Measurements from ENCODE around the gene SIGLEC9.

SIGLEC9 gene

DNA sequence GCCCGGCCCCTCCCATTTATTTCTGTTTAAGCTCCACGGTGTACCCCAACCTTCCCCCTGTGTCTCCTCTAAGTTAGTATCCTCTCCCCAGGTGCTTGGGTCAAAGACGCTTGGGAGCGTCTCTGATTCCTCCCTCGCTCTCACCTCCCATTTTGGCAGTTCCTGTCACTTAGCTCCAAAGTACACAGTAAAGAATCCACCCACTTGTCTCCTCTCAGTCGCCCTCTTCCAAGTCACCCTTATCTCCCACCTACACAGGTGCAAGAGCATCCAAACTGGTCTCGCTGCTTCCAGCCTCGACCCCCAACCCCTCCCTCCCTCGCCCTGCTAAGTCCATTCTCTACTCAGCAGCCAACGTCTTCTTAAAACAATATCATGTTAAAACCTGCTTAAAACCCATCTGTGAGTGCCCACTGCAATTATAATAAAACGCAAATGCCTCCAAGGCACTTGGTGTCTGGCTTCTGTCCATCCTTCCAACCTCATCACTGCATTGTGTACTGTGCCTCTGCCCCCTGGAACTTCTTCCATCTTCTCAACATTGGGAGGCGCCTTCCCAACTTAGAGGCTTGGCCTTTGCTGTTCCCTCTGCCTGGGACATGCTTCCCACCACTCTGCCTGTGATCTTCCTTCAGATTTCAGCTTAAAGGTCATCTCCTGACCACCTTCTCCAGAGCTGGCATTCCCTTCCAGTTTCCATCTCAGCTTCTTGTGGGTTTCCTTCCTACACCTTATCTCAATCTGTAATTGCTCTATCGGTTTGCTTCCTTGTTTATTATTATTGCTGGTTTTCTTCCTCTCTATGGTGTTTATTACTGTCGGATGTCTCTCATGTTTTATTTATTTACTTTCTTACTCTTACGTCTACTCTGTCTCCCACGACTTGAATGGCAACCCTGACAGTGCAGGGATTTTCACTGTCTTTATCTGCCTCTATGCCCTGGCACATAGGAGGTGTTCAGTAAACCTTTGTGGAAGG is 32.5 kb upstream of the SIGLEC9 start:
- Mint-ChIP-seq H3K9me3 (no peaks in the 10 kb centered on the region), H3K4me1 (peaks cover 7% of the 10 kb centered on the region), H3K27ac (no peak overlapping the region), H3K36me3 (peaks cover 2% of the 10 kb centered on the region), H3K27me3 (no peaks in the 10 kb centered on the region), H3K4me3 (no peak overlapping the region)

DNA sequence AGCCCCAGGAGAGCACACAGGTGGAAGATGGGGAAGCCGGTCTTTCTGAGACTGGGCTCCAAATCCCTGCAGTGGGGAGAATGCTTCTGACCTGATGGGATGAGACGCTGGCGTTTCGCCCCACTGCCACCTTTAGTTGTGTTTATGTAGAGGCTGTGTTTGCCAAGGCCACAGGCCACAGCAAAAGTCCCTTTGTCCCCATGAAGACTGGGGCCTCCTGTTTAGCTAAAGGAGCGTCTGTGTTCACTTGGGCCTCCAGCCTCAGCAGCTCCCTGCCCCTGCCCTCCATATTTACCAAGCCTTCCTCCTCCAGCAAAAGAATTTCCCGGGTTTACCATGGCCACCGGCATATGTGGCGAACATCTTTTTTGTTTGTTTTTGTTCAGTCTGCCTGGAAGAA is 31.6 kb upstream of the SIGLEC9 start:
- no peaks in the 10 kb centered on the region for H3K27me3 Mint-ChIP-seq
- no peaks in the 10 kb centered on the region for H3K9me3 Mint-ChIP-seq
- H3K4me3 Mint-ChIP-seq, result no peak overlapping the region
- H3K4me1 Mint-ChIP-seq, result peaks cover 13% of the 10 kb centered on the region
- H3K27ac Mint-ChIP-seq, result no peak overlapping the region
- peaks cover 2% of the 10 kb centered on the region for H3K36me3 Mint-ChIP-seq

DNA sequence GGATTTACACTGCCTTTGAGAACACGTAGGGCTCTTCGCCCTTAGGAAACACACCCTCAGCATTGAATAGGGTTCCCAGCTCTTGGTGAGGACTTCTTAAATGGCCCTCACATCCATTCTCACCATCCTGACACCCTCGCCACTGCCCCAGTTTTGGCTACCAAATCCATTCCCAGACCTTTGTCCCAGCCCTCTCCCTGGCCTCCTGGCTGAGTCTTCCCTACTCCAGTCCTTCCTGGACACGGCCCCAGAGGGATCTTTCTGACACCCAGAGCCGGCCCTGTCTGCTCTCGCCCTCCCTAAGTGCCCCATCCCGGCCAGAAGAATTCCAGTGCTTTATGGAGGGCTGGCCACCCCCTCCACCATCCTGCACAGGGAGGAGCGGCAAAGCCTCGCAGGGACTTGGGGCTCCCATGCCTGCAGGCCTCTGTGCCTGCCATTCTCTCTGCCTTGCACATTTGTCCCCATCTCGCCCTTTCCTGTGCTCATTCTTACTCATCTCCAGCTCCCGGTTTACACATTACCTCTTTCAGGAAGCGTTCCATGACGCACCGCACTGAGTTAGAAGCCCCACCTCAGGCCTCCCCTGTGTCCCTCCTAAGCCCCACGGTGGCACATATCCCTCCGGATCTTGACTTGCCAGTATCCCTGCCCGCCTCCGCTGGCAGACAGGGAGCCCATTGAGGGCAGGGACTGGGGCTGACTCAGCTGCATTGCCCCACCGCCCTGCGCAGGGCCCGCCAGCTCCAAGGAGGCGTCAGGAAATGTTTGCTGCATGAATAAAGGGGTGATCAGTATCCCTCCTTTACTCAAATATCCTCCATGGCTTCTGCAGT is 31.0 kb upstream of the SIGLEC9 start:
- Mint-ChIP-seq H3K4me3 (no peak overlapping the region), H3K4me1 (peaks cover 13% of the 10 kb centered on the region), H3K27ac (peak overlapping the region; percentile 75), H3K36me3 (peaks cover 2% of the 10 kb centered on the region), H3K9me3 (no peaks in the 10 kb centered on the region), H3K27me3 (no peaks in the 10 kb centered on the region)

DNA sequence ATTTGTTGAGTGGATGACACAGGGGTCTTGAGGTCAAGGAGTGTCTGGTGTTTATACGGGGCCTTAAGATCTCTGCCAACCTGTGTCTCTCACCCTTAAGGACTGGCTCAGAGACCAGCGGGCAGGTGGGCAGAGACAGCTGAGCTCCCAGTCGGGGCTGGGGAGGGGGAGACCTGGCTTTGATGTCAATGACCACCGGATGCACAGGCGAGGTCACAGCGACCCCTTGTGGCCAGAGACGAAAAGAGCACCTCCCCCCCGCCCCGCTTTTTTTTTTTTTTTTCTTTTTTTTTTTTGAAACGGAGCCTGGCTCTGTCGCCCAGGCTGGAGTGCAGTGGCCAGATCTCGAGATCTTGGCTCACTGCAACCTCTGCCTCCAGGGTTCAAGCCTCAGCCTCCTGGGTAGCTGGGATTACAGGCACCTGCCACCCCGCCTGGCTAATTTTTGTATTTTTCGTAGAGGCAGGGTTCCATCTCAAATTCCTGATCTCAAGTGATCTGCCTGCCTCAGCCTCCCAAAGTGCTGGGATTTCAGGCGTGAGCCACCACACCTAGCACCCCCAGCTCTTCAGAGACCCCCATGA is 29.9 kb upstream of the SIGLEC9 start:
- H3K36me3 Mint-ChIP-seq, result peaks cover 2% of the 10 kb centered on the region
- no peak overlapping the region for H3K4me3 Mint-ChIP-seq
- no peak overlapping the region for H3K27ac Mint-ChIP-seq
- no peaks in the 10 kb centered on the region for H3K9me3 Mint-ChIP-seq
- no peaks in the 10 kb centered on the region for H3K27me3 Mint-ChIP-seq
- peaks cover 20% of the 10 kb centered on the region for H3K4me1 Mint-ChIP-seq

DNA sequence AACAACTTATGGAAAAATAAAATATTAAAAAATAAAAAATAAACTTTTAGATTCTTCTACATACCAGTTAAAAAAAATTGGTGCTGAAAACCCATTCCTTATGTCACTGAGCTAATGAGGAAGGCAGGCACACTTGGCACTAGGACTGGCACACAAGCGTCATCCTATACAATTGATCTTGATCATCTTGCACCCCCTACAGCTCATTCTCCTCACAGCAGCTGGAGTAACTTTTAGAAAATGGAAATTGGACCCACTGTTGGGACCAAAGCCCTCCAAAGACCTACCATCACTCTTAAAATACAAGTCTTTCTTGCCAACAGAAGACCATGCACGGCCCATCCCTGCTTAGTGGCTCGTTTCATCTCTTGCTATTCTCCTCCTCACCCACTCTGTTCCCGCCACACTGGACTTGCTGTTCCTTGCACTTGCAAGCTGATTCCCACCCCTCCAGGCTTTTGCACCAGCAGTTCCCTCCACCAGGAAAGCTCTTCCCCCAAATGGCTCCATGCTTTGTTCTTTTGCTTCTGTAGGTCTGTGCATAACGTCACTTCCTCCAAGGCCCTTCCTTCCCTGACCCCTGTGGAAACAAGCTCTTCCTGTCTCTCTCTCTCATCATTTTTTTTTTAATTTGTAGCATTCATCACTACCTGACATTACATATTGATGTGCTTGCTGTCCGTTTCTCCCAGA is 28.1 kb upstream of the SIGLEC9 start:
- H3K9me3 Mint-ChIP-seq, result no peaks in the 10 kb centered on the region
- no peaks in the 10 kb centered on the region for H3K27me3 Mint-ChIP-seq
- no peak overlapping the region for H3K27ac Mint-ChIP-seq
- H3K4me1 Mint-ChIP-seq, result peaks cover 27% of the 10 kb centered on the region
- no peak overlapping the region for H3K4me3 Mint-ChIP-seq
- H3K36me3 Mint-ChIP-seq, result peaks cover 2% of the 10 kb centered on the region

DNA sequence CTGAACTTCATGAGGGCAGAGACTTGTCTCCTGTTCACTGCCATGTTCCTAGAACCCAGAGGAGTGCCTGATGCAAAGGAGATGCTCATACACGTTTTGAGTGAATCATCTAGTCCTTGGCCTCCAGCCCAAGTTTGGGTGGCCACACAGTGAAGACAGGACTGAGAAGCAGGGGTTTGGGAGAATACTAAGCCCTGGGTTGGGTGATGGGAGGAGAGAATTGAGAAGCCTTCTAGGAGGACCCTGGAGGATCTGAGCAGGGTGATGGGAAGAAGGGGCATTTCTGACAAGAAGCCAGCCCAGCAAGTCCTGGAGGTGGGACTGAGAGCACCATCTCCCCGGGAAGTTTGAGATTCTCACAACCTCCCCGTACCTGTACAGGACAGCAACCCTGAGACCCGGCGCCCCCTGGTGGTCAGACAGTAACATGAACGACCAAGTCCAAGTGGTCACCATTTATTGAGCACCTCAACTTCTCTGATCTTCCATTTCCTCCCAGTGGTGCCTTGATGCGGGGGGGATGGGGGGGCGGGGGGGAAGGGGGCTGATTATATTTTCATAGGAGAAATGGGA is 27.5 kb upstream of the SIGLEC9 start:
- Mint-ChIP-seq H3K36me3 (peaks cover 2% of the 10 kb centered on the region), H3K27me3 (no peaks in the 10 kb centered on the region), H3K9me3 (no peaks in the 10 kb centered on the region), H3K4me3 (peak overlapping the region; percentile 37), H3K27ac (no peak overlapping the region), H3K4me1 (peaks cover 27% of the 10 kb centered on the region)

DNA sequence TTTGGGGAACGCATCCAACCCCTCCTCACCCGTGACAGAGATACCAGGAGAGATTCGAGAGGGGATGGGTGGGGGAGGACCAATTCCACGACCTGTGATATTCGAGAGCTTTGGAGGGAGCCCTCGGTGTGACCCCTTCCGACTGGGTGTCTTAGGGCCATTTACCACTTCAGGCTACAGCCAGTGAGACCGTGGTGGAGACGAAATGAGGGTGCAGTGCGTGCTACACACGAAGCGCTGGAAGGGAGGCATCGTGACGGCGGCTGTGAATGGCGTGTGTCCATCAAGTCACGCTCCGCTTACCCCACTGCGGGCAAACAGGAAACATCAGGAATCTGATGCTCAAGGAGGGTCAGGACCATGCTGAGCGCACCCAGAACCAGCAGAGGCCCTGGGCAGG is 26.9 kb upstream of the SIGLEC9 start:
- Mint-ChIP-seq H3K9me3 (no peaks in the 10 kb centered on the region), H3K36me3 (peaks cover 2% of the 10 kb centered on the region), H3K27me3 (no peaks in the 10 kb centered on the region), H3K4me3 (no peak overlapping the region), H3K27ac (no peak overlapping the region), H3K4me1 (peaks cover 32% of the 10 kb centered on the region)

DNA sequence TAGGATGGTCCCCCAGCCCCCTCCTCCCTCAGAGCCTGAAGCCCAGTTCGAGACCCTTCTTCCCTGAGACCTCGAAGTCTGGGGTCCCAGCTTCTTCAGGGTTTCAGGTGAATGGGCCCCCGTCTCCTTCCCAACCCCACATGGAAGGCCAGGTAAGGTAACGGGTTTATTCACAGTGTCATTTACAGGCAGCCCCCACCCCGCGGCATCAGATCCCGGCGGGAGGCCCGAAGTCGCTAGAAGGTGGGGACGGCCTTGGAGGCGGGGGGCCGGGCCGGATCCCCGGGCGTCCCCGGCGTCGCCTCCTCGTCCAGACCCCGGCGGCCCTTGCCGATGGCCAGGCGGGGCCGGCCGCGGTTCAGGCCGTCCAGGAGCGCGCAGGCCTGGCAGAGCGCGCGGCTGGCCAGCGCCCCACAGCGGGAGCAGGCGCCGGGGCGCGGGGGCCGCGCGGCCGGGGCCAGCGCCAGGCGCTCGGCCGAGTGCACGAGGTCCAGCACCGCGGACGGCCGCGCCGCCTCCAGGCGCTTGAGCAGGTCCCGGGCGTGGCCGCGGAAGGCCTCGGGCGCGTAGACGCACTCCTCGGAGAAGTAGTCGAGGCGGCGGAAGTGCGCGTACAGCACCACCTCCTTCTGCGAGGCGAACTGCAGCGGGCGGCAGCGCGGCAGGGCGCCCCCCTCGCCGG is 26.2 kb upstream of the SIGLEC9 start:
- Mint-ChIP-seq H3K36me3 (peaks cover 2% of the 10 kb centered on the region), H3K27me3 (no peaks in the 10 kb centered on the region), H3K4me1 (peaks cover 39% of the 10 kb centered on the region), H3K27ac (no peak overlapping the region), H3K4me3 (peak overlapping the region; percentile 23), H3K9me3 (no peaks in the 10 kb centered on the region)

DNA sequence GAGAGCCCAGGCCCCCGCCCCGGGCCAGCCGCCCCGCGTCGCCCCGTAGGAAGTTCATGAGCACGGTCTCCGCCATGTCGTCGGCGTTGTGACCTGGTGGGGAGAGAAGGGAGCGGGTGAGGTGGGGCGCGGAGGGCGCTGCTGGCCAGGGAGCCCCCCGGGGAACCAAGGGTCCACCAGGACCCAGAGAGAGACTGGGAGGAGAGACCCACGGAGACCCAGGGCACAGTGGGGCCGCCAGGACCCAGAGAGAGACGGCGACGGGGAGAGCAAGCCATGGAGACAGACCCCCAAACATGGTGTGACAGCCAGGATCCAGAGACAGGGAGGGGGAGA is 25.7 kb upstream of the SIGLEC9 start:
- Mint-ChIP-seq H3K27me3 (no peaks in the 10 kb centered on the region), H3K4me3 (peak overlapping the region; percentile 52), H3K9me3 (no peaks in the 10 kb centered on the region), H3K36me3 (peaks cover 2% of the 10 kb centered on the region), H3K4me1 (peaks cover 42% of the 10 kb centered on the region), H3K27ac (no peak overlapping the region)

DNA sequence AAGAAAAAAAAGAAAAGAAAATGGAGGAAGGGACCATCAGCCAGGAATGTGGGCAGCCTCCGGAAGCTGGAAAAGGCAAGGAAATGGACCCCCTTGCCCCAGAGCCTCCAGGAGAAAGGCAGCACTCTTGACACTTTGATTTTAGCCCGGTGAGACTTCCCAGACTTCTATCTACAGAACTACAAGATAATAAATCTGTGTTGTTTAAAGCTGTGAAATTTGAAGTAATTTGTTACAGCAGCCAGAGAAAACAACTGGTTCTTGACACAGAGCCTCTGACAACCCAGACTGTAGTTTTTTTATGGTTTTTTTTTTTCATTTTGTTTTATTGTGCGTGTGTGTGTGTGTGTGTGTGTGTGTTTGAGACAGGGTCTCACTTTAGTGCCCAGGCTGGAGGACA is 24.1 kb upstream of the SIGLEC9 start:
- Mint-ChIP-seq H3K9me3 (no peaks in the 10 kb centered on the region), H3K27ac (no peak overlapping the region), H3K4me1 (peaks cover 54% of the 10 kb centered on the region), H3K27me3 (no peaks in the 10 kb centered on the region), H3K4me3 (no peak overlapping the region), H3K36me3 (peaks cover 6% of the 10 kb centered on the region)

DNA sequence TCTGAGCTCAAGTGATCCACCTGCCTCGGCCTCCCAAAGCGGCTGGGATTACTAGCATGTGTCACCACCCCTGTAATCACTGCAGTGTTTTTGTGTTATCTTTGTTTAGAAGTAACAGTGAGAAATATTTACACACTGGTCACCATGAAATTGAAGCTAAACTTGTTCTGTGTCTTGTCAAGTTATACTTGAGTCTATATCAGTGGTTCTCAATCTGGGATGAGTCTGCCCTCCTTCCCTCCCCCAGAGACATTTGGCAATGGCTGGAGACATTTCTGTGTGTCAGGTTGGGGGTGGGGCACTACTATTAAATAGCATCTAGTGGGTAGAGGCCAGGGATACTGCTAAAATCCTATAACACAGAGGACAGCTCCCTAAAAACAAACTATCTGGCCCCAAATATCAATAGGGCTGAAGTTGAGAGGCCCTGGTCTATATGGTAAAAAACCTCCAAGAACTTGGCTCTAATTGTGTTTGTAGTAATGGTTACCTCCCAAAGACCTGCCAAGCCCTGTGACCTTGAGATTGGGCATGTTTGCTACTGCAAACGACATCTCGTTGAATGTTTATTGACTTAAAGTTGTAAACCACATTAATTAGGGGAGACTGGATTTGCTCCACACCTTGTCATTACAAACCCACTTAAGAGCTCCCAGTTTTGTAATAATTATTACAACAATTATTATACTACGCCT is 23.4 kb upstream of the SIGLEC9 start:
- Mint-ChIP-seq H3K4me1 (peaks cover 61% of the 10 kb centered on the region), H3K4me3 (no peak overlapping the region), H3K9me3 (no peaks in the 10 kb centered on the region), H3K36me3 (peaks cover 6% of the 10 kb centered on the region), H3K27me3 (no peaks in the 10 kb centered on the region), H3K27ac (no peak overlapping the region)

DNA sequence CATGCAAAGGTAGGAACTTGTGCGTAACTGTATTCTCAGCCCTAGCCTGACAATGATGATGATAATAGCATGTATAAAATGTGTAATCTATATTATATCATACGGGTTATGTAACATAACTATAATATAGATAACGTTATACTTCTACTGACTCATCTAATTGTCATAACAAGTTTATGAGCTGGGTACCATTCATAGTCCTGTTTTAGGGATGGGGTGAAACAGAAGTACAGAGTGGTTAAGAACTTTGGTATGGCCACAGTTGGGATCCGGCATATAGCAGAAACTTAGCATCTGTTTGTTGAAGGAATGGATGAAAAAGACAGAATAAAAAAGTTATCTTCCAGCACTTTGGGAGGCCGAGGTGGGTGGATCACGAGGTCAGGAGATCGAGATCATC is 21.7 kb upstream of the SIGLEC9 start:
- peaks cover 59% of the 10 kb centered on the region for H3K4me1 Mint-ChIP-seq
- H3K27ac Mint-ChIP-seq, result no peak overlapping the region
- H3K27me3 Mint-ChIP-seq, result no peaks in the 10 kb centered on the region
- peaks cover 9% of the 10 kb centered on the region for H3K36me3 Mint-ChIP-seq
- H3K4me3 Mint-ChIP-seq, result no peak overlapping the region
- H3K9me3 Mint-ChIP-seq, result no peaks in the 10 kb centered on the region

DNA sequence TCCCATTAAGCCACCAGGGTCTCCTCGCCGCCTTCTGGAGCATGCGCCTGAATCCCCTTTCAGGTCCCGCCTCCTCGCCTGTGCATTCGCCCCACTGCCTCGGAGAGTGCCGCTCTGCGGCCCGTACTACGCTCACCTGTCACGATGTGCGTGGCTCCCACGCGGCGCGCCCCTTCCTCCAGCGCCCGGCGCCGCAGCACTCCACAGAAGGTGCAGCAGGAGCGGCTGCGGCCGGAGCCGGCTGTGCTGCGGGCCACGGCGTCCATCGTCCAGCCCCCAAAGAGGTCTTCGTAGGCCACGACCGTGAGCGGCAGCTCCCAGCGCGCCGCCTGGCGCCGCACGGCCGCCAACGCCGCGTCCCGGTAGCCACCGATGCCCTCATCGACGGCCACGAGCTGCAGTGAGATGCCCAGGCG is 20.8 kb upstream of the SIGLEC9 start:
- Mint-ChIP-seq H3K27ac (no peak overlapping the region), H3K4me1 (peaks cover 67% of the 10 kb centered on the region), H3K36me3 (peaks cover 9% of the 10 kb centered on the region), H3K9me3 (no peaks in the 10 kb centered on the region), H3K4me3 (no peak overlapping the region), H3K27me3 (no peaks in the 10 kb centered on the region)

DNA sequence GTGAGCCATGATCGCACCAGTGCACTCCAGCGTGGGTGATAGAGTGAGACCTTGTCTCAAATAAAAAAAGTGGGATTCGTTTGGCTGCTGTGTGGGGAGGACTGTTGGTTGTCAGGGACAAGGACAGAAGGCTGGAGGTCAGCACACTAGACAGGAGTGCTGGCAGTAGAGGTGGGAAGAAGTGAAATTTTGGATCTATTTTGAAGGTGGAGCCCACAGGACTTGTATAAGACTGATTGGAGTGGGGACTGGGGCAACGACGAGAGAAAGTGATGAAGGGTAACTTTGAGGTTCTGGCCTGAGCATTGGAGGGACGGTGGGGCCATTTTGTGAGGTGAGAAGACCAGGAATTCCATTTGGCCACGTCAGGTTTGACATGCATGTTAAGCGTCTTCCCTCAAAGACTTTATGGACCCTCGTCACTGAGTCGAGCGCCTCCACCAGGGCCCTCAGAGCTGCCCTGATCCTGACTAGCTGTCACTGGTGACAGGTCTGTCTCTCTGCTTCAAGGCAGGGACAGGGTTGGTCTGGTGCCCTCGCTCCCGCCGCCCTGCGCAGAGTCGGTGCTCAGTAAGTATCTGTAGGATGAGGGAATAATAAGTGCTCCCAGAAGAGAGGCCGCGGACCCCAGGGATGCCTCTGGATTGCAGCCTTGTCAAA is 17.2 kb upstream of the SIGLEC9 start:
- Mint-ChIP-seq H3K36me3 (peaks cover 9% of the 10 kb centered on the region), H3K27ac (peak overlapping the region; percentile 97), H3K9me3 (no peaks in the 10 kb centered on the region), H3K4me1 (peaks cover 56% of the 10 kb centered on the region), H3K4me3 (peak overlapping the region; percentile 92), H3K27me3 (no peaks in the 10 kb centered on the region)
